ENCODE measurements around the gene PRKAB1. TPM values are rescaled to one million over a fixed set of nuclear protein-coding genes. Genes with fewer than 3 reads are reported as not detected.
A peak's percentile ranks its signal among the peaks of the same experiment; 100 is the strongest.

PRKAB1 gene
- total RNA-seq, 1 experiment from 2014 or later, result 16.2 TPM

- no peak overlapping the region for H3K27ac ChIP-seq (ENCODE audit: low read length)
- no peak overlapping the region for H2AFZ ChIP-seq (ENCODE audit: low read length)
- no peak overlapping the region for H3K9ac ChIP-seq (ENCODE audit: low read length)
- no peak for TF ChIP-seq CTCF (conservative IDR thresholded peaks at IDR 0.05; ENCODE audit: low read depth, low read length)
- TF ChIP-seq EZH2 (IDR thresholded peaks at IDR 0.05; ENCODE audit: low read length, unreplicated experiment), result no peak
- peaks cover 28% of the 10 kb centered on the region for H3K36me3 ChIP-seq (ENCODE audit: low read depth, low read length)
- no TSS peak for BruUV-seq (replicated peaks)
- no peak for ATAC-seq
- POLR2A ChIA-PET (ENCODE audit: unreplicated experiment), result no interaction called here
- no peak overlapping the region for H3K4me2 ChIP-seq (ENCODE audit: low read length)
- H3K27me3 ChIP-seq (ENCODE audit: low read length), result no peaks in the 10 kb centered on the region
- H3F3A ChIP-seq (ENCODE audit: low read length, unreplicated experiment), result no peaks in the 10 kb centered on the region
- peaks cover 8% of the 10 kb centered on the region for H3K4me1 ChIP-seq (ENCODE audit: insufficient read depth, low read length)
- no peaks in the 10 kb centered on the region for H3K9me3 ChIP-seq (ENCODE audit: low read length)
- H3K4me3 ChIP-seq (ENCODE audit: low read length), result no peak overlapping the region
- no peak for DNase-seq
- CTCF ChIA-PET, result no interaction called here
- intact Hi-C loops (cut with micrococcal nuclease), result no loop called here
- H3K79me2 ChIP-seq (ENCODE audit: low read length), result no peaks in the 10 kb centered on the region
- H4K20me1 ChIP-seq (ENCODE audit: low read length), result no peaks in the 10 kb centered on the region
- no peaks in the 10 kb centered on the region for H3K9me2 ChIP-seq (replicated peaks; ENCODE audit: low read length)
These were observed 53.4 kb downstream of the PRKAB1 start for GRCh38 chr12:119721306-119721705.

- no peak overlapping the region for H2AFZ ChIP-seq (ENCODE audit: low read length)
- no peaks in the 10 kb centered on the region for H3K27me3 ChIP-seq (ENCODE audit: low read length)
- no peaks in the 10 kb centered on the region for H3F3A ChIP-seq (ENCODE audit: low read length, unreplicated experiment)
- H3K9me2 ChIP-seq (replicated peaks; ENCODE audit: low read length), result no peaks in the 10 kb centered on the region
- H3K4me2 ChIP-seq (ENCODE audit: low read length), result no peak overlapping the region
- H3K36me3 ChIP-seq (ENCODE audit: low read depth, low read length), result peaks cover 24% of the 10 kb centered on the region
- H3K9me3 ChIP-seq (ENCODE audit: low read length), result no peaks in the 10 kb centered on the region
- BruUV-seq (replicated peaks), result no TSS peak
- no peaks in the 10 kb centered on the region for H3K4me1 ChIP-seq (ENCODE audit: insufficient read depth, low read length)
- DNase-seq (no peak), ATAC-seq (peak; percentile 18; the same call in 1 of the 2 replicates)
- H3K4me3 ChIP-seq (ENCODE audit: low read length), result no peak overlapping the region
- intact Hi-C loops (cut with micrococcal nuclease), result no loop called here
- H3K79me2 ChIP-seq (ENCODE audit: low read length), result no peaks in the 10 kb centered on the region
- H4K20me1 ChIP-seq (ENCODE audit: low read length), result no peaks in the 10 kb centered on the region
- no peak overlapping the region for H3K9ac ChIP-seq (ENCODE audit: low read length)
- POLR2A ChIA-PET (ENCODE audit: unreplicated experiment), result no interaction called here
- H3K27ac ChIP-seq (ENCODE audit: low read length), result no peak overlapping the region
- TF ChIP-seq CTCF (conservative IDR thresholded peaks at IDR 0.05; ENCODE audit: low read depth, low read length), result no peak
- no peak for TF ChIP-seq EZH2phosphoT487 (IDR thresholded peaks at IDR 0.05; ENCODE audit: borderline replicate concordance, low read length)
- TF ChIP-seq EZH2 (IDR thresholded peaks at IDR 0.05; ENCODE audit: low read length, unreplicated experiment), result no peak
- CTCF ChIA-PET, result no interaction called here
These were observed 57.6 kb downstream of the PRKAB1 start for GRCh38 chr12:119725523-119725922.

GRCh38 chr12:119727600-119728443, 59.9 kb downstream of the PRKAB1 start:
- TF ChIP-seq CTCF (conservative IDR thresholded peaks at IDR 0.05; ENCODE audit: low read depth, low read length), result no peak
- no peak for TF ChIP-seq EZH2phosphoT487 (IDR thresholded peaks at IDR 0.05; ENCODE audit: borderline replicate concordance, low read length)
- no peak for TF ChIP-seq EZH2 (IDR thresholded peaks at IDR 0.05; ENCODE audit: low read length, unreplicated experiment)
- Histone ChIP-seq H3K9me3 (ENCODE audit: low read length) (no peaks in the 10 kb centered on the region), H3K9ac (ENCODE audit: low read length) (no peak overlapping the region), H3K79me2 (ENCODE audit: low read length) (no peaks in the 10 kb centered on the region), H2AFZ (ENCODE audit: low read length) (no peak overlapping the region), H3K4me1 (ENCODE audit: insufficient read depth, low read length) (no peaks in the 10 kb centered on the region), H3K36me3 (ENCODE audit: low read depth, low read length) (peaks cover 21% of the 10 kb centered on the region), H3K4me2 (ENCODE audit: low read length) (no peak overlapping the region), H3K27ac (ENCODE audit: low read length) (no peak overlapping the region), H3K27me3 (ENCODE audit: low read length) (no peaks in the 10 kb centered on the region), H3F3A (ENCODE audit: low read length, unreplicated experiment) (no peaks in the 10 kb centered on the region), H4K20me1 (ENCODE audit: low read length) (no peaks in the 10 kb centered on the region), H3K9me2 (replicated peaks; ENCODE audit: low read length) (no peaks in the 10 kb centered on the region), H3K4me3 (ENCODE audit: low read length) (no peak overlapping the region)
- BruUV-seq (replicated peaks), result no TSS peak
- intact Hi-C loops (cut with micrococcal nuclease), result no loop called here
- ChIA-PET CTCF (interaction anchor here (0.7 kb wide), 1 partner anchor 60 kb away, joined by 3 read pairs; the partner anchor contains the start of gene PRKAB1), POLR2A (ENCODE audit: unreplicated experiment) (no interaction called here)
- DNase-seq, result no peak
- ATAC-seq, result no peak

Measured in PC-3 (cell line).